A549 (cell line): ENCODE results near the gene SERPINA3. TPM values are rescaled to one million over a fixed set of nuclear protein-coding genes. Genes with fewer than 3 reads are reported as not detected.

Source experiments
- ATAC-seq, 2 experiments: fragments of 200-7000 bp in 1 of 2; fragments of >200 bp in 1 of 2; cut with Nextera tagmentation in 1 of 2; cut with Tn5 transposase in 1 of 2; 3 replicates each; pipeline versions ENCODE4 v1.8.0 to v1.9.1; 2018 to 2020; ENCODE audit warnings: mild to moderate bottlenecking in 1 of 2, moderate library complexity in 1 of 2
- CTCF ChIA-PET: fragments of 300-600 bp; sonication (Branson Sonifier 250); formaldehyde crosslinking; extraction: SDS; loops from one replicate; lab custom pipeline; 2021; ENCODE audit warnings: antibody characterized with exemption, inconsistent platforms; lab: Yijun Ruan, JAX
- POLR2A ChIA-PET: fragments of 350-600 bp; formaldehyde crosslinking; extraction: SDS; loops from one replicate; lab custom pipeline; 2021; ENCODE audit warnings: antibody characterized with exemption, inconsistent platforms; lab: Yijun Ruan, JAX
- DNase-seq, 2 experiments: peaks; one replicate each; pipeline versions ENCODE4 v3.0.0 to v3.0.0-alpha.2; 2011 to 2016; ENCODE audit warnings: low read depth in 1 of 2, low spot score in 1 of 2
- FAIRE-seq: peaks from 2 replicates; lab custom pipeline; 2011; peaks lifted over from hg19 to GRCh38; lab: Jason Lieb, UNC
- H3K27ac ChIP-seq, 2 experiments: fragments of >200 bp; sonication (Bioruptor Twin); formaldehyde crosslinking; 3 replicates each; pipeline ENCODE4 v1.5.1; 2016 to 2017
- H3K4me1 ChIP-seq: fragments of >200 bp; sonication (Bioruptor Twin); formaldehyde crosslinking; 3 replicates; pipeline ENCODE4 v1.6.1; 2016
- H3K4me2 ChIP-seq: fragments of >200 bp; sonication (Bioruptor Twin); formaldehyde crosslinking; 3 replicates; pipeline ENCODE4 v1.6.1; 2016
- H3K4me3 ChIP-seq: fragments of >200 bp; sonication (Bioruptor Twin); formaldehyde crosslinking; 3 replicates; pipeline ENCODE4 v1.5.1; 2016
- H3K9me3 ChIP-seq: fragments of >200 bp; sonication (Bioruptor Twin); formaldehyde crosslinking; 3 replicates; pipeline ENCODE4 v1.6.1; 2016
- BHLHE40 ChIP-seq: IDR thresholded peaks from 2 replicates; pipeline ENCODE4 v1.6.1; 2012; ENCODE audit warnings: low read depth, low read length, inconsistent platforms
- EHF ChIP-seq: fragments of 250-450 bp; sonication (Bioruptor Pico); IDR thresholded peaks from 2 replicates; pipeline ENCODE4 v1.5.0; 2020; ENCODE audit warnings: mild to moderate bottlenecking
- ESRRA ChIP-seq: fragments of 150-350 bp; IDR thresholded peaks from 2 replicates; pipeline ENCODE4 v1.6.1; 2014; ENCODE audit warnings: mild to moderate bottlenecking, low read length, borderline replicate concordance
- FOXS1 ChIP-seq: fragments of 250-450 bp; sonication (Bioruptor Pico); IDR thresholded peaks from 2 replicates; pipeline ENCODE4 v1.5.0; 2020; ENCODE audit warnings: mild to moderate bottlenecking, moderate library complexity
- HOXB13 ChIP-seq: fragments of 250-450 bp; sonication (Bioruptor Pico); IDR thresholded peaks from 2 replicates; pipeline ENCODE4 v1.5.0; 2020; ENCODE audit warnings: low read depth, mild to moderate bottlenecking, moderate library complexity
- JUNB ChIP-seq: fragments of >200 bp; sonication (Bioruptor Twin); formaldehyde crosslinking; IDR thresholded peaks from 2 replicates; pipeline ENCODE4 v1.6.1; 2016
- KDM5A ChIP-seq: fragments of 200-600 bp; sonication (generic); IDR thresholded peaks from 2 replicates; pipeline ENCODE4 v1.6.1; 2016; ENCODE audit warnings: antibody characterized with exemption, mild to moderate bottlenecking
- MAFK ChIP-seq: fragments of 450-650 bp; IDR thresholded peaks from 2 replicates; pipeline ENCODE4 v1.6.1; 2014; ENCODE audit not compliant: partially characterized antibody
- MYC ChIP-seq: IDR thresholded peaks from 2 replicates; pipeline ENCODE4 v1.6.1; 2012; ENCODE audit warnings: mild to moderate bottlenecking, inconsistent platforms, low read length, improper control_type of control experiment, borderline replicate concordance
- NFE2L2 ChIP-seq: fragments of 150-350 bp; conservative IDR thresholded peaks from 2 replicates; pipeline ENCODE4 v1.6.1; 2014; ENCODE audit warnings: low read length
- RAD21 ChIP-seq, 2 experiments: fragments of >200 bp in 1 of 2; sonication (Bioruptor Twin) in 1 of 2; formaldehyde crosslinking in 1 of 2; IDR thresholded peaks in 1 of 2; conservative IDR thresholded peaks in 1 of 2; 2 replicates in 1 of 2; 3 replicates in 1 of 2; pipeline ENCODE4 v1.6.1; 2012 to 2018; ENCODE audit warnings: inconsistent platforms in 1 of 2
- RARB ChIP-seq: fragments of 250-450 bp; sonication (Bioruptor Pico); IDR thresholded peaks from 2 replicates; pipeline ENCODE4 v1.8.0; 2021; ENCODE audit warnings: mild to moderate bottlenecking, moderate library complexity
- SREBF2 ChIP-seq: fragments of 450-650 bp; IDR thresholded peaks from 2 replicates; pipeline ENCODE4 v1.6.1; 2014; ENCODE audit warnings: mild to moderate bottlenecking, moderate library complexity
- WGBS: methylation state at CpG from one replicate; pipeline ENCODE4 v1.1.6; 2017; ENCODE audit errors: missing lambda C conversion rate; 5-methylcytosine and 5-hydroxymethylcytosine counted together
- polyA plus RNA-seq, 4 experiments: library from polyadenylated mRNA; depleted of rRNA in 3 of 4; stranded (reverse); fragments of >200 nt; fragmentation: RNase III in 1 of 4; extraction: RNeasy Plus Mini Kit Qiagen cat#74134 plus additional on column Dnase treatment in 1 of 4; gene quantifications; 2 replicates in 3 of 4; 3 replicates in 1 of 4; pipeline ENCODE4 v1.2.3, GENCODE V29; 2011 to 2017
- TF ChIP-seq, protein P1 (sequence below): fragments of 250-450 bp; sonication (Bioruptor Pico); IDR thresholded peaks from 2 replicates; pipeline ENCODE4 v1.5.0; 2021; ENCODE audit warnings: mild to moderate bottlenecking, moderate library complexity, borderline replicate concordance
- TF ChIP-seq, protein P2 (sequence below): fragments of 150-350 bp; IDR thresholded peaks from 2 replicates; pipeline ENCODE4 v1.6.1; 2014; ENCODE audit warnings: low read depth, mild to moderate bottlenecking, low read length
- TF ChIP-seq, protein P3 (sequence below): fragments of >200 bp; sonication (Bioruptor Twin); formaldehyde crosslinking; IDR thresholded peaks from 2 replicates; pipeline ENCODE4 v1.6.1; 2016
- TF ChIP-seq, protein P4 (sequence below): IDR thresholded peaks from 2 replicates; pipeline ENCODE4 v1.6.1; 2012

The SERPINA3 gene
- polyA plus RNA-seq, 2 of the 4 experiments (the other 2 are of a cell fraction) = 3.1 to 9.1 TPM

DNA sequence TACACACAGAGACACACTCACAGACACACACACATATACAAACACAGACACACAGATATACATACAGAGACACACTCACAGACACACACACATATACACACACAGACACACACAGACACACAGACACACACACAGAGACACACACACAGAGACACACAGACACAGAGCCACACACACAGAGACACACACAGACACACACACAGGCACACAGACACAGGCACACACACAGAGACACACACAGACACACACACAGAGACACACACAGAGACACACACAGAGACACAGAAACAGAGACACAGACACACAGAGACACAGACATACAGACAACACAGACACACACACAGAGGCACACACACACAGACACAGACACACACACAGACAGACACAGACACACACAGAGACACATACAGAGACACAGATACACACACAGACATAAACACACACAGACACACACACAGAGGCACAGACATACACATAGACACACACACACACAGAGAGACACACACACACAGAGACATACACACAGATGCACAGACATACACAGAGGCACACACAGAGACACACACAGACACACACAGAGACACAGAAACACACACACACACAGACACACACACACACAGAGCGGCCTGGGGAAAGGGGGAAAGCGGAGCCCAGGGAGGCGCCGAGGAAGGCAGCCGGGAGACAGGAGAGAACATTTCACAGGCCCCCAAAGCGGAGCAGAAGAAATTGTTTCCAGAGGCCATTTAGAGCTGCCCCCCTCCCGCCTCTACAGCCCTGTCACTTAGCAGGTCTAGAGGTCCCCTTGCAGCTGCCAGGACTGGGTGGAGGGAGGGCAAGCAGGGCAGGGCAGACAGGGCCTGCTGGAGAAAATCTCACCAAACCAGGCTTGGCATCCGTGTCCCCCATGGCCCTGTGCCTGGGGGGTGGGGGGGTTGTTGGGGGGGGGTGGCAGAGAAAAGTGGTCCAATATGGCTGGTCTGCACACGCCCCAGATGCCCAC, 38.9 kb downstream of the SERPINA3 start:
- Histone ChIP-seq H3K9me3 (peaks cover 26% of the 10 kb centered on the region), H3K4me2 (no peak overlapping the region), H3K27ac (no peak overlapping the region), H3K4me3 (no peak overlapping the region), H3K4me1 (no peaks in the 10 kb centered on the region)
- FAIRE-seq = peak; percentile 74
- ATAC-seq = no peak
- WGBS = 81% methylated on average over 8 of the region's 9 CpGs
- DNase-seq = no peak
- ChIA-PET POLR2A (no interaction called here), CTCF (no interaction called here)
- TF ChIP-seq BHLHE40 (no peak), KDM5A (no peak), SREBF2 (no peak), MYC (no peak), NFE2L2 (no peak), FOXS1 (CRISPR knock-in tag) (no peak)
- TF ChIP-seq, protein P1, sequence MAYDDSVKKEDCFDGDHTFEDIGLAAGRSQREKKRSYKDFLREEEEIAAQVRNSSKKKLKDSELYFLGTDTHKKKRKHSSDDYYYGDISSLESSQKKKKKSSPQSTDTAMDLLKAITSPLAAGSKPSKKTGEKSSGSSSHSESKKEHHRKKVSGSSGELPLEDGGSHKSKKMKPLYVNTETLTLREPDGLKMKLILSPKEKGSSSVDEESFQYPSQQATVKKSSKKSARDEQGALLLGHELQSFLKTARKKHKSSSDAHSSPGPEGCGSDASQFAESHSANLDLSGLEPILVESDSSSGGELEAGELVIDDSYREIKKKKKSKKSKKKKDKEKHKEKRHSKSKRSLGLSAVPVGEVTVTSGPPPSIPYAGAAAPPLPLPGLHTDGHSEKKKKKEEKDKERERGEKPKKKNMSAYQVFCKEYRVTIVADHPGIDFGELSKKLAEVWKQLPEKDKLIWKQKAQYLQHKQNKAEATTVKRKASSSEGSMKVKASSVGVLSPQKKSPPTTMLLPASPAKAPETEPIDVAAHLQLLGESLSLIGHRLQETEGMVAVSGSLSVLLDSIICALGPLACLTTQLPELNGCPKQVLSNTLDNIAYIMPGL (CRISPR knock-in tag) = no peak

DNA sequence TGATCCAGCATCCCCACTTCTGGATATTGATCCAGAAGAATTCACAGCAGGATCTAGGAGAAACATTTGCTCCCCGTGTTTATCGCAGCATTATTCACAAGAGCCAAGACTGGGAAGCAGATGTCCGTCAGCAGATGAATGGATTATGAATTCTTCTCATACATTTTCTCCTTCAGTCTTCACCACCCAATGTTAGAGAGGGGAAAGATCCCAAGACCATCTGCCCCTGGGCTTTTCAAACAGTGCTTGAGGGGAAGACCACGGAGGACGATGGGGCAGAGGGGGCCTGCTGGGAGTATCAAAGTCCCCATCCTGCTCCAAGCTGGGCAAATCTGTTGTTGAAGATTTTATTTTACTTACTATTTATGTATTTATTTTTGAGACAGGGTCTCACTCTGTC, 41.1 kb downstream of the SERPINA3 start:
- no peak for DNase-seq
- ChIA-PET CTCF (interaction anchor here (1.2 kb wide), 1 partner anchor 11 kb away, joined by 3 read pairs; no protein-coding TSS in a partner anchor), POLR2A (no interaction called here)
- no peak for ATAC-seq
- no peak for FAIRE-seq
- Histone ChIP-seq H3K27ac (no peak overlapping the region), H3K4me1 (no peaks in the 10 kb centered on the region), H3K4me3 (no peak overlapping the region), H3K9me3 (peaks cover 17% of the 10 kb centered on the region), H3K4me2 (no peak overlapping the region)
- TF ChIP-seq JUNB = no peak
- TF ChIP-seq MAFK = no peak
- TF ChIP-seq HOXB13 (CRISPR knock-in tag) = no peak
- TF ChIP-seq RAD21 (conservative IDR thresholded peaks at IDR 0.05 in 1 of 2, IDR thresholded peaks at IDR 0.05 in 1 of 2) = no peak
- no peak for TF ChIP-seq ESRRA
- TF ChIP-seq FOXS1 (CRISPR knock-in tag) = no peak
- TF ChIP-seq, protein P2, sequence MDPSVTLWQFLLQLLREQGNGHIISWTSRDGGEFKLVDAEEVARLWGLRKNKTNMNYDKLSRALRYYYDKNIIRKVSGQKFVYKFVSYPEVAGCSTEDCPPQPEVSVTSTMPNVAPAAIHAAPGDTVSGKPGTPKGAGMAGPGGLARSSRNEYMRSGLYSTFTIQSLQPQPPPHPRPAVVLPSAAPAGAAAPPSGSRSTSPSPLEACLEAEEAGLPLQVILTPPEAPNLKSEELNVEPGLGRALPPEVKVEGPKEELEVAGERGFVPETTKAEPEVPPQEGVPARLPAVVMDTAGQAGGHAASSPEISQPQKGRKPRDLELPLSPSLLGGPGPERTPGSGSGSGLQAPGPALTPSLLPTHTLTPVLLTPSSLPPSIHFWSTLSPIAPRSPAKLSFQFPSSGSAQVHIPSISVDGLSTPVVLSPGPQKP = no peak
- TF ChIP-seq RARB (CRISPR knock-in tag) = no peak
- TF ChIP-seq EHF = no peak
- TF ChIP-seq, protein P3, sequence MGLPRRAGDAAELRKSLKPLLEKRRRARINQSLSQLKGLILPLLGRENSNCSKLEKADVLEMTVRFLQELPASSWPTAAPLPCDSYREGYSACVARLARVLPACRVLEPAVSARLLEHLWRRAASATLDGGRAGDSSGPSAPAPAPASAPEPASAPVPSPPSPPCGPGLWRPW = no peak
- TF ChIP-seq, protein P4, sequence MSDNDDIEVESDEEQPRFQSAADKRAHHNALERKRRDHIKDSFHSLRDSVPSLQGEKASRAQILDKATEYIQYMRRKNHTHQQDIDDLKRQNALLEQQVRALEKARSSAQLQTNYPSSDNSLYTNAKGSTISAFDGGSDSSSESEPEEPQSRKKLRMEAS = no peak
- 73% methylated on average over 5 of the region's 5 CpGs for WGBS
